GM18517 (cell line): ENCODE results near the gene TRIM40.
"Not testable (repeated sequence)": the region's sequence is repeated elsewhere in the genome, so short reads cannot be mapped to it uniquely, and the experiment has no call there.

Experiments
- ATAC-seq: cut with Tn5 transposase; IDR thresholded peaks from one replicate; pipeline ENCODE4 v1.9.1; 2021; ENCODE audit warnings: mild to moderate bottlenecking, moderate library complexity; ENCODE audit not compliant: unreplicated experiment

Gene TRIM40

GRCh38 chr6:30162265-30163089, 26.5 kb downstream of the TRIM40 start:
- ATAC-seq: no peak

DNA sequence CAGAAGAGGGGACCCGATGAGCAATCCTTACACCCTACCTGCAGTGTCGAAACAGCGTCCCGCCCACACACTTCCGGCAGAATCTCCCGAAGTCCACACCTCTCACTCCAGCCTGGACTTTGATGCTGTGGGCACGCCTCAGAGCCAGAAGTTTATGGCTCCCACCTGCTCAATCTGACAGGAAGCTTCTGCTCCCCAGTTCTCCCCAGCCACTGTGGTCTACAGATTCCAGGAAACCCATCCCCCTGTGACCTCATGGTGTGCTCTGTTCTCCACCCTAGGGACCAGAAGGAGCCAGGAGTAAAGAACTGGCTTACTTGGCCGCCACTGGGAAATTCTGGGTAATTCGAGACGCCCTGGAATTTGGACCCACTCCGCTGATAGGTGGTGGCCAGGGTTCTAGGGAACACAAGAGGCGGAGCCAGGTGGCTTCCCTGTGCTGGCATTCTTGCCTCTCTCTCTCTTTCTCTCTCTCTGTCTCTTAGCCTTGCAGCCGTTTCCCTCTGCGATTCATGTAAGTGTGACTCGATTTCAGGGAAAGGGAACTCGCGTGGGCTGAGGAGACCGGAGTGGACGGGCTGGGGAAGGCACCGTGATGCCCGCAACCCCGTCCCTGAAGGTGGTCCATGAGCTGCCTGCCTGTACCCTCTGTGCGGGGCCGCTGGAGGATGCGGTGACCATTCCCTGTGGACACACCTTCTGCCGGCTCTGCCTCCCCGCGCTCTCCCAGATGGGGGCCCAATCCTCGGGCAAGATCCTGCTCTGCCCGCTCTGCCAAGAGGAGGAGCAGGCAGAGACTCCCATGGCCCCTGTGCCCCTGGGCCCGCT, 27.4 kb downstream of the TRIM40 start, which contains the start of gene TRIM15:
TSS of gene TRIM15 (plus strand) at position 457 of the 828 bp plus-strand sequence. CDS start at position 596, 139 bp downstream.
- ATAC-seq: no peak

DNA sequence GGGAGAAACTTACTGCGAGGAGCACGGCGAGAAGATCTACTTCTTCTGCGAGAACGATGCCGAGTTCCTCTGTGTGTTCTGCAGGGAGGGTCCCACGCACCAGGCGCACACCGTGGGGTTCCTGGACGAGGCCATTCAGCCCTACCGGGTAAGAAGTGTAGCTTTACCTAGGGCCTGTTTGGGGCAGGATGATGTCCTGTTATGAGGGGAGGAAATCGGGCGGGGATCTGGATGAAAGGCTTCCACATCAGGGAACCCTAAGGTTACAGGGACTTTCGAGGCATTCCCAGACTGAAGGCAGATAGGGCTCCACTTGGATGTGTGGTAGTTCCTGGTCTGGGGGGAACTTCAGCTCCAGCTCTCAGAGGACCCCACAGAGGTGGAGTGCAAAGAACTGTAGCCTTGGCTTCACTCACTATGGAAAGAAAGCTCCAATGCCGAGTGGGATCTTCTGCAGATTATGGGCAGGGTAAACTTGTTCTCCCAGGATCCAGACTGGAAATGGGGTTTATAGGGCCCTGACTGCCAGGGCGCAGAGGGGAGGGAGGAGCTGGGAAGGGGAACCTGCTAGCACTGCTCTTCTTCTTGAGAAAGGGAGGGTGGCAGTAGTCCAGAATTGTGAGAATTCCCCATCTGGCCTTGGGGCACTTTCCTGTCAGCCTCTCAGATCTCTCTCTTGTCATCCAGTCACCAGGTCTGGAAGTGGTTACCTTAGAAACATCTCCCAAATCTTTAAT, 28.1 kb downstream of the TRIM40 start:
- no peak for ATAC-seq

GRCh38 chr6:30164714-30165113, 28.8 kb downstream of the TRIM40 start:
- ATAC-seq: no peak

GRCh38 chr6:30165238-30165637, 29.3 kb downstream of the TRIM40 start:
- ATAC-seq: not testable (repeated sequence)

- no peak for ATAC-seq
These were observed 31.2 kb downstream of the TRIM40 start for GRCh38 chr6:30167101-30167500.

DNA sequence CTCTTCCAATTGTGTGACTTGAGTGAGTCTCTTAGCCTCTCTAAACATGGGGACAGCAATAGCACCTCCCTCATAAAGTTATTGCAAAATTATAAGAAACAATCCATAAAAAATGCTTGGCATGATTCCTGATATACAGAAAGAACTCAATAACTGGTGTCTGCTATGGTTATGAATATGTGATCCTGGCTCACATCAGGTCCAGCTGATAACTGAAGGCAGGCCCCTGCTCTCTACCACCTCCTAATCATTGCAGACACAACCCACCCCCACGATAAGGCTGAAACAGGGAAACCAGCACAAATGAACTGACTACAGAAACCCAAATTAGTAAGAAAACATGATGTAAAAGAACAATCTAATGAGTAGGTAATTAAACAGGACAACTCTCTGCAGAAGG, 32.8 kb downstream of the TRIM40 start:
- ATAC-seq: no peak

- ATAC-seq: no peak
These were observed 34.0 kb downstream of the TRIM40 start for GRCh38 chr6:30169658-30170614.

DNA sequence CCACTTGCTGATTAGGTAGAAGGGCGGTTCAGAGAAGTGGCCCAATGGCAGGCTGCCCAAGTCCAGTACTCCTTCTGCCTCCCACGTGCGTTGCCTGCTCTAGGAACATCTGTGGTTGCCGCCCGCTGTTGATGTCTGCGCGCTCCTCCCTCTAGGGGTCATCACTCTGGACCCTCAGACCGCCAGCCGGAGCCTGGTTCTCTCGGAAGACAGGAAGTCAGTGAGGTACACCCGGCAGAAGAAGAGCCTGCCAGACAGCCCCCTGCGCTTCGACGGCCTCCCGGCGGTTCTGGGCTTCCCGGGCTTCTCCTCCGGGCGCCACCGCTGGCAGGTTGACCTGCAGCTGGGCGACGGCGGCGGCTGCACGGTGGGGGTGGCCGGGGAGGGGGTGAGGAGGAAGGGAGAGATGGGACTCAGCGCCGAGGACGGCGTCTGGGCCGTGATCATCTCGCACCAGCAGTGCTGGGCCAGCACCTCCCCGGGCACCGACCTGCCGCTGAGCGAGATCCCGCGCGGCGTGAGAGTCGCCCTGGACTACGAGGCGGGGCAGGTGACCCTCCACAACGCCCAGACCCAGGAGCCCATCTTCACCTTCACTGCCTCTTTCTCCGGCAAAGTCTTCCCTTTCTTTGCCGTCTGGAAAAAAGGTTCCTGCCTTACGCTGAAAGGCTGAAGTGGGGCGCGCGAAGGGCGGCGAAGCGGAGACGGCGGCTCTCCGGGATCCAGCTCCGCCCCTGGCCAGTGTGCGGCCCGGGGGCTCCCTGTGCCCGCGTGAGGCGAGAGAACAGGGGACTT, 35.9 kb downstream of the TRIM40 start:
- ATAC-seq: no peak

DNA sequence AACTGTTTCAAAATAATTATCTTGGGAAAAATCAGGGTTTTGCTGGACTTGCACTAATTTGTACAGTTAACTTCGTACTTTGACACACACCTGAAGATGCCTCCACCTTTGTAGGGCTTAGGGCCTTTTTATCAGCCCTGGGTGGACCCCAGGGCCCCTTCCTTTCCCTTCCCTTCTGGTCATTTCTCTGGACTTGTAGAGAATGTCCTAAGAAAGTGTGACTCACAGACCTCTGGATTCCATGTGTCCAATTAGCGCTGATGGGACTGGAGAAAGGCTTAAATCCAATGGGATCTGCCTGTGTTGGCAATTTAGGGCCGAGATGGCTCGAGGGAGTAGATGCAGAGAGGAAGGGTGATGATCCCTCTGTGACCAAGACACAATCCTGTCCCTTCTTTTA, 36.7 kb downstream of the TRIM40 start:
- no peak for ATAC-seq

GRCh38 chr6:30175765-30176164, 39.8 kb downstream of the TRIM40 start:
- no peak for ATAC-seq

DNA sequence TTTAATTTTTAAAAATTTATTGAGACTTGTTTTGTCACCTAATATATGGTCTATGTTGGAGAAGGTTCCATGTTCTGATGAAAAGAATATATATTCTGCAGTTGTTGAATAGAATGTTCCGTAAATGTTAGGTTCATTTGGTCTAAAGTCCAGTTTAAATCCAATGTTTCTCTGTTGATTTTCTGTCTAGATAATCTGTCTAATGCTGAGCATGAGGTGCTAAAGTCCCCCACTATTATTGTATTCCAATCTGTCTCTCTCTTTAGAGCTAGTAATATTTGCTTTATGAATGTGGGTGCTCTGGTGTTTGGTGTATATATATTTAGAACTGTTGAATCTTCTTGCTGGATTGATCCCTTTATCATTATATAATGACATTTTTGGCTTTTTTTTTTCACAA, 42.9 kb downstream of the TRIM40 start:
- no peak for ATAC-seq

GRCh38 chr6:30180145-30180544, 44.2 kb downstream of the TRIM40 start:
- no peak for ATAC-seq

GRCh38 chr6:30184417-30185031, 48.6 kb downstream of the TRIM40 start:
- ATAC-seq: no peak

- no peak for ATAC-seq
These were observed 50.0 kb downstream of the TRIM40 start for GRCh38 chr6:30185846-30186484.

DNA sequence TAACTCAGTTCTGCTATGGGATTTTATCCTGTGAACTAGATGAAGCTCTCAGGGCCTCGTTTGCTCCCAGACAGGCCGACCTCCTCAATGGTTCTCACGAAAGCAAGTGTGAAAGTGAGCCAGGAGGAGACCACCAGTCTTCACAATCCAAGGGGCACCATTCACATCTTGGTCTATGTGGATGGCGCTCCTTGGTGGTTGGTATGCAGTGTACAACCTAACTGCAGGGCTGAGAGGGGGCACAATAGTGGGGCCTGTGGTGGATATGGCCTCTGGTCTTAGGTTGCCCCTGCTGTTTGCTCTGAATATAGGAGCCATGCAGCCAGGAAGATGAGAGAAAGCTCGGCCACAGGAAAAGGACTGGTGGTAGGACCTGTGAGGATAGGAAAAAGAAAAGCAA, 52.6 kb downstream of the TRIM40 start:
- no peak for ATAC-seq

GRCh38 chr6:30192076-30192475, 56.1 kb downstream of the TRIM40 start:
- no peak for ATAC-seq
